Naive B cell (primary cell): Measurements from ENCODE around the gene LCN10. TPM values are rescaled to one million over a fixed set of nuclear protein-coding genes. Genes with fewer than 3 reads are reported as not detected.
"Not testable (repeated sequence)": the region's sequence is repeated elsewhere in the genome, so short reads cannot be mapped to it uniquely, and the experiment has no call there.

ENCODE experiments used
- ATAC-seq, 2 donors: fragments of 150-1000 bp; cut with Tn5 transposase; 2 replicates each; pipeline ENCODE4 v1.10.0; 2021; ENCODE audit warnings: low read depth in 2 of 2, mild to moderate bottlenecking in 2 of 2, moderate library complexity in 2 of 2
- DNase-seq: peaks from one replicate; pipeline ENCODE4 v3.0.0; 2022
- H3K27ac Mint-ChIP-seq, 6 donors: one replicate each; pipeline ENCODE4 v1.8.0; 2020 to 2022; ENCODE audit warnings: mild to moderate bottlenecking in 6 of 6, mixed read lengths in 6 of 6, moderate library complexity in 5 of 6, inconsistent platforms in 2 of 6
- H3K27me3 Mint-ChIP-seq, 3 donors: one replicate each; pipeline ENCODE4 v1.8.0; 2021 to 2022; ENCODE audit warnings: mixed read lengths in 3 of 3, mild to moderate bottlenecking in 1 of 3
- H3K36me3 Mint-ChIP-seq, 2 donors: one replicate each; pipeline ENCODE4 v1.8.0; 2020 to 2022; ENCODE audit warnings: mixed read lengths in 2 of 2, inconsistent platforms in 1 of 2, mild to moderate bottlenecking in 1 of 2
- H3K4me1 Mint-ChIP-seq, 3 donors: one replicate each; pipeline ENCODE4 v1.8.0; 2020 to 2022; ENCODE audit warnings: mixed read lengths in 3 of 3, inconsistent platforms in 1 of 3, mild to moderate bottlenecking in 1 of 3, moderate library complexity in 1 of 3
- H3K4me3 Mint-ChIP-seq, 8 donors: one replicate each; pipeline ENCODE4 v1.8.0; 2020 to 2022; ENCODE audit warnings: mild to moderate bottlenecking in 8 of 8, mixed read lengths in 8 of 8, moderate library complexity in 8 of 8, inconsistent platforms in 2 of 8
- H3K9me3 Mint-ChIP-seq, 7 donors: one replicate each; pipeline ENCODE4 v1.8.0; 2020 to 2022; ENCODE audit warnings: mixed read lengths in 7 of 7, mild to moderate bottlenecking in 5 of 7, inconsistent platforms in 2 of 7, moderate library complexity in 1 of 7
- polyA plus RNA-seq, 6 donors: library from polyadenylated mRNA; unstranded; fragments of 300-500 nt; fragmentation: Illumina TruSeq; gene quantifications; one replicate each; pipeline ENCODE4 v1.2.3, GENCODE V29; 2021; ENCODE audit warnings: low read depth in 6 of 6

Gene LCN10
- polyA plus RNA-seq, 6 donors from 2014 or later = 46.1 to 86.0 (median 65.3) TPM

DNA sequence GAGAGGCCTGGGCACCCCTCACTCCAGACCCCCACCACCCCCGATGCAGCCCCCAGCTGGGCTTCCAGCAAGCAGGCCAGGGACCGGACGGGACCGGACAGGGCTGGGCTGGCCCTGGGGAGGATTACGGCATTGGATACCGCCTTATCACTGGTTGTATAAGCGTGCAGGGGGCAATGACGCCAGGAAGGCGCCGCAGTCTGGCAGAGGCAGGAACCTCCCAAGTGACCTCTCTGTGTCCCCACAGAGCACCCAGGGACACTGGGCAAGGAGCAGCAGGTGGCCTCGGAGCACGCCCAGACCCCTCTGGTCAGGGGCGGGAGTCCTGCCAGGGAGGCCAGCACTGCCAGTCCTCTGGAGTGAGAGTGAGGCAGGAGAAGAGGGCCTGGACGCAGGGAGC is 22.3 kb upstream of the LCN10 start:
- ATAC-seq = no peak
- no peak for DNase-seq
- H3K36me3 Mint-ChIP-seq = no peaks in the 10 kb centered on the region
- H3K9me3 Mint-ChIP-seq = no peaks in the 10 kb centered on the region
- peaks cover 33 to 47% (median 42%) of the 10 kb centered on the region in 3 donors for H3K4me1 Mint-ChIP-seq
- no peak overlapping the region for H3K4me3 Mint-ChIP-seq
- H3K27me3 Mint-ChIP-seq = peaks cover 0 to 6% (median 5%) of the 10 kb centered on the region in 3 donors
- H3K27ac Mint-ChIP-seq = peak overlapping the region in 5 of 6 donors; percentile 21 to 98 (median 95)

DNA sequence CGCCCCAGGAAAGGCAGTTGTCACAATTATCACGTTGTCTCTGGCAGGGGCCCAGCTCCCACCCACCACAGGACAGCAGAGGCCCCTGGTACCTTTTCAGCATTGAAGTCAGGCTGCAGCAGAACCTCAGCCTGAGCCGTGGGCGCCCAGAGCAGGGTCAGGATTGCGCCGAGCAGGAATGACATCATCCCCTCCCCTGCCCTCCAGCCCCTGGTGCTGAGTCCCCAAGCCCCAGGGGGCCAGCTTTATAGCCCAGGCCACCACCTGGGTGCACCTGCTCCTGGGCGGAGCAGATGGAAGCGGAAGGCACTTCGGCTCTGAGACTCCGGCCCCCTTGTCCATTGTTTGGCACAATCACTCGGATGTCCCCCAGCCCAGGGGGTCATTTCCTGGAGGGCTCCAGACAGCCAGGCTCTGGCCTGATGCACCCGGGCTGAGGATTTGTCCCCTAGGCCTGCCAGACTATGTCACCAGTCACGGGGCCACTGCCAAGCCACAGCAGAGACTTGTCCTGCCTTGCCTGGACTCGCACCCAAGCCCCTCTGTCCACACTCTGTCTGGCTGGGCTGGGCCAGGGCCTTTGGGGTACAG is 21.7 kb upstream of the LCN10 start, which contains the start of gene LCN15:
LCN15 (minus strand) TSS at position 218 of the 591 bp plus-strand sequence; CDS start at position 188, 30 bp downstream.
- Mint-ChIP-seq H3K27ac (peak within 1 kb of the TSS; percentile 42 to 99 (median 96)), H3K4me1 (peaks cover 35 to 50% (median 44%) of the 10 kb centered on the region in 3 donors), H3K27me3 (no peaks in the 10 kb centered on the region), H3K4me3 (peak within 1 kb of the TSS in 2 of 8 donors; percentile 25 to 32), H3K36me3 (no peaks in the 10 kb centered on the region), H3K9me3 (no peaks in the 10 kb centered on the region)
- DNase-seq = no peak
- ATAC-seq = no peak

DNA sequence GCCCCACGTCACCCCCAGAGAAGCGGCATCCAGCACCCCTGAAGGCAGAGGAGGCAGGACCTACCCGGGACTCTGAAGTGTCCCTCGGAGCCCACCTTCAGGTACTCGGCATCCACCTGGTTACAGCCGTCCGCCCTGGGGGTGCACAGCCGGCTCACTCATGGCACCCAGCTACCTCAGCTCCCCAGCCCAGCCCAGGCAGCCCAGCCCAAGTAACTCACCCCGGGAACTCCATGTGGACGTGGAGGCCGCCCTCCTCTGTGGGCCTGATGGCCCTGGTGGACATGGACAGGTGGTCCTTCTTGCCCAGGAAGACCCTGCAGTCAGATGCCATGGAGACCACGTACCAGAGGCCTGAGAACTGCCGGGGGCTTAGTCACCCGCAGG is 20.9 kb upstream of the LCN10 start:
- Mint-ChIP-seq H3K4me1 (peaks cover 38 to 53% (median 45%) of the 10 kb centered on the region in 3 donors), H3K36me3 (no peaks in the 10 kb centered on the region), H3K9me3 (no peaks in the 10 kb centered on the region), H3K27me3 (no peaks in the 10 kb centered on the region), H3K27ac (peak overlapping the region in 1 of 6 donors; percentile 95), H3K4me3 (peak overlapping the region in 1 of 8 donors; percentile 32)
- DNase-seq (no peak), ATAC-seq (no peak)

DNA sequence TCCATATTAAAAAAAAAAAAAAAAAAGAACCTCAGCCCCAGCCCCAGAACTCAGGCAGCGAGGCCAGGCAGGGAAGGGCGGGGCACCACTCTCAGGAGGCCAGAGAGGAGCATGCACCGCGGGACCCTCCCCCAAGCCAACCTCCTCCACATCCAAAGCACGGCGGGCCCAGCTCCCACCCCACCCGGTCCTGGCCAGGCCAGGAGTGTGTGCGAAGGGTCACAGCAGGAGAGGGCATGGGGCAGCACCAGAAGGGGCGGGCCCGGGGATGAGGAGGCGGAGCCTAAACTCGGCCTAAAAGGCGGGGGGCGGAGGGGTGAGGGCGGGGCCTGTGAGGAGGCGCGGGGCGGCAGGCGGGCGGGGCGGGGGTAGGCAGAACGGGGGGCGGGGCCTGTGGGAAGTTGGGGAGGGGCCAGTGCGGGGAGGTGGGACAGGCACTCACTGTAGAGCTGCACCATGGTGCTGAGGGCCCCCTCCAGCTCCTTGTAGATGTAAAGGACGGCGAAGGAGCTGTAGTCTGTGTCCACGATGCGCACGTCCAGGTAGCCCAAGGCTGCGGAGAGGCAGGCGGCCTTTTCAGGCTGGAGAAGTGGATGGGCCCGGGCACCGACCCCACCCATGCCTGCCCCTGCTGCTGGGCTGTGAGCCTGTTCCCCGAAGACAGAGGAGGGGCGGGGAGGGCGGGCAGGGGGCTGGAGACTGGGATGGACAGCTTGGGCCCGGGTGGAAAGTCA is 20.3 kb upstream of the LCN10 start:
- Mint-ChIP-seq H3K27me3 (no peaks in the 10 kb centered on the region), H3K4me3 (peak overlapping the region in 2 of 8 donors; percentile 16 to 25), H3K36me3 (no peaks in the 10 kb centered on the region), H3K4me1 (peaks cover 37 to 58% (median 49%) of the 10 kb centered on the region in 3 donors), H3K9me3 (no peaks in the 10 kb centered on the region), H3K27ac (peak overlapping the region in 3 of 6 donors; percentile 28 to 95 (median 42))
- DNase-seq (no peak), ATAC-seq (peak in 1 of 2 donors; percentile 9)

DNA sequence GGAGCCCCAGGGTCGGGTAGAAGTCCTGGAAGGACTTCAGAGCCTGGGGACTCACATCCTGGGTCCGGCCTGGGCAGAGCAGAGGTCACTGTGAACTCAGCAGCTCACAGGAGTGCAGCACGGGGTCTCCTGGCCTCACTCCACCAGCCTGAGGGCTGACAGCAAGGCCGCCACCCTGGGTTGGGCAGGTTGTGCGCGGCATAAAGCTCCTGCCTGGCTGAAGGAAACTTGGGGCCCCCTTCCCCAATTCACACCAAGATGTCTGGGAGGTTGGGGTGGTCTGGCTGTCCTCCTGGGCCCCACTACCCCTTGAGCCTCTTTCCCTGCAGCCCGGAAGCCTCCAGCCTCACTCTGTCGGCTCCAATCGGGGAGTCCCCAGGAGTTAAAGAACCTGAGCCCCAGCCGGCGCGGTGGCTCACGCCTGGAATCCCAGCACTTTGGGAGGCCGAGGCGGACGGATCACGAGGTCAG is 19.5 kb upstream of the LCN10 start:
- DNase-seq = no peak
- Mint-ChIP-seq H3K9me3 (no peaks in the 10 kb centered on the region), H3K4me1 (peaks cover 33 to 57% (median 49%) of the 10 kb centered on the region in 3 donors)

DNA sequence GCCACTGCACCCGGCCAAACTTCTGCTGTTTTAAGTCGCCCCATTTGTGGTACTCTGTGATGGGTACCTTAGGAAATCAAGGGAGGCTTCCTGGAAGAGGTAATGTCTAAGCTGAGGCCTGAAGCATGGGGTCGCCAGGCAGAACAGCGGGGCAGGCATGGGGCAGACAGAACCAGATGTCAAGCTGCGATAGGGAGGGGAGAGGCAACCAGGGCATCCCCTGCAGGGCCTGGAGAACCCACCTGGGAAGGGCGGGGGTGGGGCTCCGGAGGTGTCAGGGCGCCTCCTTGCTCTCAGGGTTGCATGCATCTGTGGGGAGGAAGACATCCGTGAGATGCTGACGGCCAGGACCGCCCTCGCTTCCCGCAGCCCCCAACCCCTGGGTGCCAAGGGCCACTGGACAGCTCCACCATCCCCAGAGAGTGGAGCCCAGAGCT is 18.8 kb upstream of the LCN10 start:
- Mint-ChIP-seq H3K27me3 (no peaks in the 10 kb centered on the region), H3K36me3 (no peaks in the 10 kb centered on the region), H3K4me3 (peak overlapping the region in 3 of 8 donors; percentile 29 to 65 (median 58)), H3K27ac (peak overlapping the region in 2 of 6 donors; percentile 69 to 90), H3K9me3 (no peaks in the 10 kb centered on the region), H3K4me1 (peaks cover 26 to 55% (median 50%) of the 10 kb centered on the region in 3 donors)
- DNase-seq (no peak), ATAC-seq (no peak)

More for the DNA sequence above, 19.5 kb upstream of the LCN10 start:
- H3K36me3 Mint-ChIP-seq = no peaks in the 10 kb centered on the region
- H3K27me3 Mint-ChIP-seq = no peaks in the 10 kb centered on the region
- ATAC-seq = no peak
- no peak overlapping the region for H3K4me3 Mint-ChIP-seq
- peak overlapping the region in 1 of 6 donors; percentile 53 for H3K27ac Mint-ChIP-seq

DNA sequence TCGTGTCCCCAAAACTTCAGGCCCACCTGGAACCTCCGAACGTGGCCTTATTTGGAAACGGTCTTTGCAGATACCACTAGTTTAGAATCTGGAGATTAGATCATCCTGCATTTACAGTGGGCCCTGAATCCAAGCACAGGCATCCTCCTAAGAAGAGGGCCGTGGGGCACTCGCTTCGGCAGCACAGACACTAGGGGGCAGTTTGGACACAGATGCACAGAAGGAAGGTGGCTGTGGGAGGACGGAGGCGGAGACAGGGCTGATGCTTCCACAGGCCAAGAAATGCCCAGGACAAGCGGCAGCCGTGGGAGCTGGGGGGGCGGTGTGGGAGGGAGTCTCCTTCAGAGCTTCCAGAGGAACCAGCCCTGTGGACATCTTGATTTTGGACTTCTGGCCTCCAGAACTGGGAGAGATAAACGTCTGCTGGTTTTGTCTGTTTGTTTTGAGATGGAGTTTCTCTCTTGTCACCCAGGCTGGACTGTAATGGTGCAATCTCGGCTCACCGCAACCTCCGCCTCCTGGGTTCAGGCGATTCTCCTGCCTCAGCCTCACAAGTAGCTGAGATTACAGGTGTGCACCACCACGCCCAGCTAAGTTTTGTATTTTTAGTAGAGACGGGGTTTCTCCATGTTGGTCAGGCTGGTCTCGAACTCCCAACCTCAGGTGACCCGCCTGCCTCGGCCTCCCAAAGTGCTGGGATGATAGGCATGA is 18.2 kb upstream of the LCN10 start:
- peak overlapping the region in 5 of 8 donors; percentile 32 to 80 (median 58) for H3K4me3 Mint-ChIP-seq
- not testable (repeated sequence) for H3K27me3 Mint-ChIP-seq, DNase-seq, H3K9me3 Mint-ChIP-seq, H3K36me3 Mint-ChIP-seq, ATAC-seq
- peaks cover 28 to 55% (median 50%) of the 10 kb centered on the region in 3 donors for H3K4me1 Mint-ChIP-seq
- H3K27ac Mint-ChIP-seq = peak overlapping the region; percentile 29 to 93 (median 70)

DNA sequence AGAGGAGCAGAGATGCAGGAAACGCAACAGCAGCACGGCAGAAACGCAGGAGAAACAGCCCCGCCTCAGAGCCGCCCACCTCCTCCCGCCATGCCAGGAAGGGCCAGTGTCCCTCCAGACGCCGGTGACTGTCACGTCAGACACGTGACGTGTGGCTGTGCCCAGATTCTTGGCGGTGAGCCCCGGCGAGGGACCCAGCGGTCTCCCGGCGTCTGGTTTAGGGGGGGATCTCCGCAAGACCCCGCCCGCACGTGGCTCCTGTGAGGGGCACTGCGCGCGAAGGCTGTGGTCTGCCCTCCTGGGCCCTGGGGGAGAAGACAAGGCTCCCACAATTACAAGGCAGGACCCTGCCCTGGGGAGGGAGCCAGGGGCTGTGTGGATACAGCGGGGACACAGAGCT is 17.7 kb upstream of the LCN10 start:
- Mint-ChIP-seq H3K27me3 (no peaks in the 10 kb centered on the region), H3K27ac (peak overlapping the region in 2 of 6 donors; percentile 29 to 90), H3K4me1 (peaks cover 29 to 55% (median 44%) of the 10 kb centered on the region in 3 donors), H3K36me3 (peaks cover 0 to 5% of the 10 kb centered on the region in 2 donors), H3K4me3 (peak overlapping the region in 4 of 8 donors; percentile 41 to 80 (median 68)), H3K9me3 (peaks cover 0 to 2% (median 0%) of the 10 kb centered on the region in 7 donors)
- ATAC-seq (no peak), DNase-seq (no peak)

DNA sequence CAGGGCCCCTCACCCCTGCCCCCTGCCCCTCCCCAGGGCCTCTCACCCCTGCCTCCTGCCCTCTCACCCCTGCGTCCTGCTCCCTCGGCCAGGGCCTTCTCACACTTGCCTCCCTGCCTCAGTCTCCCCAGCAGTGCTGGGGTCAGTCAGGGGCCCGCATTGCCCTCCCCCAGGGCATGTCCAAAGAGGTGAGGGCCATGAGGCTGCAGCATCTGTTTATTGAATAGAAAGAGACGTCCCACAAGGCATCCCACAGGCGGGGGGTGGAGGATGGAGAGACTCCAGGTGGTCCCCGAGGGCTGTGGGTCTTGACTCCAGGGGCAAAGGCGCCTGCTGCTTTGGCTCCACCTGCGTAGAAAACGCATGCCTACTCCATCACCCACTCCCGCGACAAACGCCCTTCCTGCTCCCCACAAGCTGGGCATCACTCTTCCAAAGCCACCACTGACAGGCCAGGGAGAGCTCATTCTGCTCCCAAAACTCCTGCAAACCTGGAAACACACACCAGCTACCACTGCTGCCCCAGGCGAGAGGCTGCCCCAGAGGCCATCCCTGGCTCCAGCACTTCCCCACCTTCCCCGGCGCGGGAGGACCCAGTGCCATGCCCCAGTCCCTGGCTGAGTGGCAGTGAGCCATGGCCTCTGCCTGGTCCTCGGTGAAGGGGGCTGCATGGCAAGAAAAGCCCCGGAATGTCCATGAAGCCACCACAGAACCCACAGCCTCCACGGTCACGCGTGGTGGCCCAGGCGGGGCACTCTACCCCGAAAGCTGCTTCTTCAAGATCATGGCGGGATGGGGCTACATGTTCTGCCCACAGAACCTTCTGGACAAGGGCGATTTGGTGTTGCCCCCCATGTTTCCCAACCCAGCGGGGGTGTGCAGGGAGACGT is 16.9 kb upstream of the LCN10 start:
- Mint-ChIP-seq H3K27ac (peak overlapping the region in 4 of 6 donors; percentile 54 to 90 (median 78)), H3K36me3 (peaks cover 0 to 6% of the 10 kb centered on the region in 2 donors), H3K4me3 (peak overlapping the region in 5 of 8 donors; percentile 37 to 83 (median 61)), H3K4me1 (peaks cover 30 to 57% (median 43%) of the 10 kb centered on the region in 3 donors), H3K9me3 (peaks cover 0 to 4% (median 0%) of the 10 kb centered on the region in 7 donors), H3K27me3 (no peaks in the 10 kb centered on the region)
- no peak for ATAC-seq
- DNase-seq = no peak

DNA sequence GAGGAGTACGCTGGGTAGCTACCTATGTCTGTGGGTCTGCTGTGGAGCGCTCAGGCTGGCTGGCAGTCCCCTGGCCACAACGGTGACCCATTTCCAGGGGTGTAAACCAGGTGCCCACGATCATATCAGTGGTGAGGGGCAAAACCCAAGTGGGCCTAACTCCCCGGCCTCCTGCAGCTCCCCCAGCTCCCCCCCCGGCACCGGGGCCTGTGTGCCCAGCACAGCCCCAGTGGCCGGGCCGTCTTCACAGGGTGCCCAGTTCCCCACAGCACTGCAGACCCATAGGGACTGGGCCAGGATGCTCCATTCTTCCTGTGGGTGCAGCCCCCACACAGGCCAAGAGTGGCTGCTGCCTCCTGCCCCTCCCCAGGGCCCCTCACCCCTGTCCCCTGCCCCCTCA is 16.3 kb upstream of the LCN10 start:
- H3K36me3 Mint-ChIP-seq = peaks cover 0 to 6% of the 10 kb centered on the region in 2 donors
- no peaks in the 10 kb centered on the region for H3K27me3 Mint-ChIP-seq
- H3K4me3 Mint-ChIP-seq = peak overlapping the region in 5 of 8 donors; percentile 20 to 96 (median 66)
- no peak for DNase-seq
- peak overlapping the region in 3 of 6 donors; percentile 24 to 90 (median 47) for H3K27ac Mint-ChIP-seq
- peaks cover 0 to 4% (median 0%) of the 10 kb centered on the region in 7 donors for H3K9me3 Mint-ChIP-seq
- H3K4me1 Mint-ChIP-seq = peaks cover 30 to 62% (median 47%) of the 10 kb centered on the region in 3 donors
- no peak for ATAC-seq

DNA sequence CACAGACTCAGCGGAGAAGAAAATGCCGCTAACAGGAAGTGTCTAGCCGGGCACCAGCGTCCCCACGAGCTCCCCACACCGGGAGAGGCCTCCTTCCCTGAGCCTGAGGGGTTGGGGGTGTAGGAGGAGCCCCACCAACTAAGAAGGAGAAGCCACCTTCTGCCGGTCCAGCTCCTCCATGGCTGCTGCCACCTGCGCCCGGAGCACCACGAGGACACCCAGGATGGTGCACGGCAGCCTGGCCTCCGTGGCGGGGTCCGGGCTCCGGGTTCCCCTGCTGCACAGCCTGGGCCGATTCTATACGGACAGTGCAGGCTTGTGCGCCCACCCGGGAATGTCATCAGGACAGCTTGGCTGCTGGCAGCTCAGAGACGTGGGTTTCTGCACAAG is 15.0 kb upstream of the LCN10 start:
- H3K27me3 Mint-ChIP-seq = no peaks in the 10 kb centered on the region
- DNase-seq (peak; percentile 34), ATAC-seq (peak in 1 of 2 donors; percentile 6)
- peaks cover 2 to 9% of the 10 kb centered on the region in 2 donors for H3K36me3 Mint-ChIP-seq
- peaks cover under 1 to 7% (median 2%) of the 10 kb centered on the region in 7 donors for H3K9me3 Mint-ChIP-seq
- peaks cover 27 to 59% (median 49%) of the 10 kb centered on the region in 3 donors for H3K4me1 Mint-ChIP-seq
- peak overlapping the region in 5 of 6 donors; percentile 33 to 92 (median 90) for H3K27ac Mint-ChIP-seq
- H3K4me3 Mint-ChIP-seq = peak overlapping the region in 7 of 8 donors; percentile 40 to 96 (median 69)

DNA sequence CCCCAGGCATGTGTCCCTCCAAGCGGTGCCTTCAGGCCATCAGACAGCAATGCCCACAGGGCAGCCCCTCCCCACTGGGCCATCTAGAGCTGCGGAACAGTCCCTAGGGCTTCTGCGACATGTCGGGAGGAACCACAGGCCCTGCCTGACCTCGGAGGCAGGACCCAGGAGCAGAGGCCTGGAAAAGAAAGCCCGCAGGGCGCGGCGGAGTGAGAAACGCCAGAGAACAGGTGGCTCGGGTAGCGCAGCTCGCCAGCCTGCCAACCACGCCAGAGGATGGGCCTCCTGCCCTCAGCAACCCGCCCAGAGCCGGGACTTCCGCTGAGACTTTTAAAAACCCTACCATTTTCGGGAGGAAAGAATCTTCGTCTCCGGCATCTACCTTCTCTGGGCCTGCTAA is 14.6 kb upstream of the LCN10 start:
- DNase-seq (no peak), ATAC-seq (peak in 1 of 2 donors; percentile 60)
- peaks cover 6 to 13% of the 10 kb centered on the region in 2 donors for H3K36me3 Mint-ChIP-seq
- H3K27ac Mint-ChIP-seq = peak overlapping the region in 5 of 6 donors; percentile 33 to 92 (median 90)
- peaks cover 4 to 11% (median 6%) of the 10 kb centered on the region in 7 donors for H3K9me3 Mint-ChIP-seq
- H3K4me1 Mint-ChIP-seq = peaks cover 27 to 61% (median 54%) of the 10 kb centered on the region in 3 donors
- peak overlapping the region; percentile 15 to 96 (median 62) for H3K4me3 Mint-ChIP-seq
- no peaks in the 10 kb centered on the region for H3K27me3 Mint-ChIP-seq
